Caco-2 (cell line): ENCODE results near the gene TMEM115. TPM values are rescaled to one million over a fixed set of nuclear protein-coding genes. Genes with fewer than 3 reads are reported as not detected.

Source experiments
- BruUV-seq: library from RNA; stranded (reverse); fragments of 400-500 nt; replicated peaks from 2 replicates; lab custom pipeline; 2021; lab: Mats Ljungman, UMichigan
- CTCF ChIA-PET: fragments of 300-600 bp; sonication (Branson Sonifier 250); formaldehyde crosslinking; loops from one replicate; lab custom pipeline; 2022; ENCODE audit warnings: antibody characterized with exemption; lab: Charles Lee
- POLR2A ChIA-PET: fragments of 300-600 bp; sonication (Branson Sonifier 250); formaldehyde crosslinking; loops from one replicate; lab custom pipeline; 2022; ENCODE audit warnings: antibody characterized with exemption; lab: Charles Lee
- DNase-seq, 2 experiments: peaks; one replicate each; pipeline versions ENCODE4 v3.0.0 to v3.0.0-alpha.2; 2020 to 2022
- H3K27me3 ChIP-seq: replicated peaks from 2 replicates; pipeline ENCODE4 v1.6.0; 2011; ENCODE audit warnings: low read length; ENCODE audit not compliant: control insufficient read depth, insufficient read depth
- H3K36me3 ChIP-seq: 2 replicates; pipeline ENCODE4 v1.5.1; 2011; ENCODE audit warnings: low read length; ENCODE audit not compliant: control insufficient read depth, insufficient read depth
- H3K4me1 ChIP-seq: fragments of 250-450 bp; sonication (Bioruptor Pico); 2 replicates; pipeline ENCODE4 v1.5.1; 2020; ENCODE audit warnings: mild to moderate bottlenecking
- H3K4me3 ChIP-seq: 2 replicates; pipeline ENCODE4 v1.5.1; 2011; ENCODE audit warnings: low read depth, mild to moderate bottlenecking, control low read depth, low read length
- H3K9me3 ChIP-seq: fragments of 250-450 bp; sonication (Bioruptor Pico); 2 replicates; pipeline ENCODE4 v1.5.1; 2020; ENCODE audit warnings: mild to moderate bottlenecking, moderate library complexity
- H3K27ac Mint-ChIP-seq: one replicate; pipeline ENCODE4 v1.8.0; 2022; ENCODE audit warnings: mixed read lengths; ENCODE audit not compliant: unreplicated experiment
- H3K27me3 Mint-ChIP-seq: one replicate; pipeline ENCODE4 v1.8.0; 2022; ENCODE audit warnings: mixed read lengths; ENCODE audit not compliant: insufficient read depth, unreplicated experiment
- H3K36me3 Mint-ChIP-seq: one replicate; pipeline ENCODE4 v1.8.0; 2022; ENCODE audit warnings: mild to moderate bottlenecking, mixed read lengths; ENCODE audit not compliant: insufficient read depth, unreplicated experiment
- H3K4me1 Mint-ChIP-seq: one replicate; pipeline ENCODE4 v1.8.0; 2022; ENCODE audit warnings: low read depth, mixed read lengths; ENCODE audit not compliant: unreplicated experiment
- H3K4me3 Mint-ChIP-seq: one replicate; pipeline ENCODE4 v1.8.0; 2022; ENCODE audit warnings: mild to moderate bottlenecking, moderate library complexity, mixed read lengths; ENCODE audit not compliant: unreplicated experiment
- H3K9me3 Mint-ChIP-seq: one replicate; pipeline ENCODE4 v1.8.0; 2022; ENCODE audit warnings: mixed read lengths; ENCODE audit not compliant: unreplicated experiment
- intact Hi-C: fragments of 100-400 bp; cut with micrococcal nuclease; formaldehyde crosslinking; loops from one replicate; pipeline ENCODE4 v1.10.0; 2022; ENCODE audit not compliant: unreplicated experiment
- total RNA-seq: library from RNA; stranded (reverse); gene quantifications from 2 replicates; pipeline ENCODE4 v1.2.3, GENCODE V29; 2022
- TF ChIP-seq, protein P1 (sequence below), 2 experiments: fragments of 200-600 bp in 1 of 2; IDR thresholded peaks; 1 replicate in 1 of 2; 2 replicates in 1 of 2; pipeline versions ENCODE4 v1.5.1 to v1.8.0; 2011 to 2022; ENCODE audit warnings: antibody characterized with exemption in 1 of 2, control low read depth in 1 of 2, inconsistent platforms in 1 of 2, low read depth in 1 of 2, low read length in 1 of 2, mild to moderate bottlenecking in 1 of 2, moderate library complexity in 1 of 2; ENCODE audit not compliant: insufficient read depth in 1 of 2, severe bottlenecking in 1 of 2, unreplicated experiment in 1 of 2

The TMEM115 gene
- total RNA-seq, 1 experiment from 2014 or later: 23.9 TPM

DNA sequence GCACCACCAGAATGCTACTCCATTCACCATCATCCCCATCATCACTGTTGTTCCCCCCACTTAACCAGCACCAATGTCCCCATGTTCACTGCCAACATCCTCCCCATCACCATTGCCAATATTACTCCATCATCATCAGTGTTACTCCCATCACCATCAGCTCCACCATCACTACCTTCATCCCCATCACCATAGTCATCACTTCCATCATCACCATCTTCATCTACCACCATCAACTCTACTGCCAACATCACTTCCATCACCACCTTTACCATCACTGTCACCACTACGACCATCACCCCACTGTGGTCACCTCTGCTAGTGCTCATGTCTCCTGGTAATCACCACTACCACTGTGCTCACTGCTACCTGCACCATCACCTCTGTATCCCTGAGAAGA is 47.2 kb upstream of the TMEM115 start:
- CTCF ChIA-PET: no interaction called here
- Mint-ChIP-seq H3K27me3 (peaks cover 10% of the 10 kb centered on the region), H3K4me3 (no peak overlapping the region), H3K27ac (no peak overlapping the region), H3K36me3 (no peaks in the 10 kb centered on the region), H3K4me1 (no peaks in the 10 kb centered on the region), H3K9me3 (no peaks in the 10 kb centered on the region)
- intact Hi-C loops: no loop called here
- POLR2A ChIA-PET: no interaction called here
- Histone ChIP-seq H3K4me3 (no peak overlapping the region), H3K4me1 (no peaks in the 10 kb centered on the region), H3K9me3 (no peaks in the 10 kb centered on the region), H3K27me3 (no peaks in the 10 kb centered on the region), H3K36me3 (no peaks in the 10 kb centered on the region)
- TF ChIP-seq, protein P1, sequence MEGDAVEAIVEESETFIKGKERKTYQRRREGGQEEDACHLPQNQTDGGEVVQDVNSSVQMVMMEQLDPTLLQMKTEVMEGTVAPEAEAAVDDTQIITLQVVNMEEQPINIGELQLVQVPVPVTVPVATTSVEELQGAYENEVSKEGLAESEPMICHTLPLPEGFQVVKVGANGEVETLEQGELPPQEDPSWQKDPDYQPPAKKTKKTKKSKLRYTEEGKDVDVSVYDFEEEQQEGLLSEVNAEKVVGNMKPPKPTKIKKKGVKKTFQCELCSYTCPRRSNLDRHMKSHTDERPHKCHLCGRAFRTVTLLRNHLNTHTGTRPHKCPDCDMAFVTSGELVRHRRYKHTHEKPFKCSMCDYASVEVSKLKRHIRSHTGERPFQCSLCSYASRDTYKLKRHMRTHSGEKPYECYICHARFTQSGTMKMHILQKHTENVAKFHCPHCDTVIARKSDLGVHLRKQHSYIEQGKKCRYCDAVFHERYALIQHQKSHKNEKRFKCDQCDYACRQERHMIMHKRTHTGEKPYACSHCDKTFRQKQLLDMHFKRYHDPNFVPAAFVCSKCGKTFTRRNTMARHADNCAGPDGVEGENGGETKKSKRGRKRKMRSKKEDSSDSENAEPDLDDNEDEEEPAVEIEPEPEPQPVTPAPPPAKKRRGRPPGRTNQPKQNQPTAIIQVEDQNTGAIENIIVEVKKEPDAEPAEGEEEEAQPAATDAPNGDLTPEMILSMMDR (IDR thresholded peaks at IDR 0.05; ENCODE audit: insufficient read depth in 1 of 2, low read depth in 1 of 2, low read length in 1 of 2, severe bottlenecking in 1 of 2, unreplicated experiment in 1 of 2): no peak
- no peak for DNase-seq
- BruUV-seq: no TSS peak

DNA sequence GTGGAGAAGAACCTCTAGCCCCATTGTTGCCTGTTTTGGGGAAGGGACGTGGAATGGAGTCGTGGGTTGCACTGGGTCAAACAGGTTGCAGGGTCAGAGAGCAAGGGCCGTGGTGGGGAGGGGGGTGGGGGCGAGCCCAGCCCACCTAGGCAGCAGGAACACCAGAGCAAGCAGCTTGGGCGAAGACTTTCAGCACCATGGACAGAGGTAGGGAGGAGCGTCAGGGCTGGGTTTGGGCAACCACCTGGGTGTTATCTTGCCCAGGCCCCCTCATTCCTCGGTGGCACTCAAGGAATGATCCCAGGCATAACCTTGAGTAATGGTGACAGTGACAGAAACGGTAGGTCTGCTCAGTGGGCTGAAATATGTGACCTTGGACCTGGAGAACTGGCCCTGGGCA is 45.9 kb upstream of the TMEM115 start:
- Mint-ChIP-seq H3K9me3 (no peaks in the 10 kb centered on the region), H3K4me3 (no peak overlapping the region), H3K36me3 (no peaks in the 10 kb centered on the region), H3K27me3 (peaks cover 10% of the 10 kb centered on the region), H3K4me1 (no peaks in the 10 kb centered on the region), H3K27ac (no peak overlapping the region)
- TF ChIP-seq, protein P1 (IDR thresholded peaks at IDR 0.05; ENCODE audit: insufficient read depth in 1 of 2, low read depth in 1 of 2, low read length in 1 of 2, severe bottlenecking in 1 of 2, unreplicated experiment in 1 of 2): no peak
- peak in 1 of 2 experiments; percentile 56 for DNase-seq
- CTCF ChIA-PET: no interaction called here
- POLR2A ChIA-PET: no interaction called here
- BruUV-seq: no TSS peak
- no peaks in the 10 kb centered on the region for H3K4me1 ChIP-seq
- intact Hi-C loops: no loop called here
- no peaks in the 10 kb centered on the region for H3K27me3 ChIP-seq
- no peak overlapping the region for H3K4me3 ChIP-seq
- H3K9me3 ChIP-seq: no peaks in the 10 kb centered on the region
- no peaks in the 10 kb centered on the region for H3K36me3 ChIP-seq

DNA sequence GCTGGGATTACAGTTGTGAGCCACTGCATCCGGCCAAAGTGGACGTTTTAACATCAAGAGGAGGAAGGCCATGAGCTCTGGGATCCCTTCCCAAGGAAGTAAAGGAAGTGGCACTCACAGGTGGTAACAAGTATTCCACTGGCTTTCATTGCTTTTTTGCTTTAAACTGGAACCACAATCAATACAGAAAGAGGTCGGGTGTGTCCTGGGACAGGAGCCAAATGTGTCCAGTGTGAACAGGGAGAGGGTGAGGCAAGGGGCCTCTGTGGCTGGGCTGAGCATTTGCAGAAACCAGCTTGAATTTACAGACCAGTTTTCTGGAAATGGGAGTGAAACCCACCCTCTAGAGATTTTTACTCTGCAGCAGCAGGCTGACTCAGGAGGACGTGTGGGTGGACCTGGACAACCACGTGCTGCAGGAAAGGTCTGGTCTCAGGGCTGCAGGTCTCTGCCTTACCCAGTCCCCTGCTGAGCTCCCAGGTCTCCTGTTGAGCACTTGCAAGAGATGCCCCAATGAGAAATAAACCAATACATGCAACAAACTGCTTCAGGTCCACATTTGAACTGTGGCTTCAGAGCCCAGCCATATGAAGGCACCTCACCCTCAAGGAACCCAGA is 42.8 kb upstream of the TMEM115 start:
- Histone ChIP-seq H3K36me3 (no peaks in the 10 kb centered on the region), H3K9me3 (no peaks in the 10 kb centered on the region), H3K4me3 (no peak overlapping the region), H3K4me1 (no peaks in the 10 kb centered on the region), H3K27me3 (no peaks in the 10 kb centered on the region)
- Mint-ChIP-seq H3K36me3 (no peaks in the 10 kb centered on the region), H3K9me3 (no peaks in the 10 kb centered on the region), H3K27me3 (peaks cover 11% of the 10 kb centered on the region), H3K4me3 (no peak overlapping the region), H3K4me1 (no peaks in the 10 kb centered on the region), H3K27ac (no peak overlapping the region)
- TF ChIP-seq, protein P1 (IDR thresholded peaks at IDR 0.05; ENCODE audit: insufficient read depth in 1 of 2, low read depth in 1 of 2, low read length in 1 of 2, severe bottlenecking in 1 of 2, unreplicated experiment in 1 of 2): no peak
- no TSS peak for BruUV-seq
- intact Hi-C loops: no loop called here
- ChIA-PET POLR2A (no interaction called here), CTCF (interaction anchor here (0.6 kb wide), 1 partner anchor 788 kb away, joined by 5 read pairs; no protein-coding TSS in a partner anchor)
- DNase-seq: no peak
